Stimulated activated CD8-positive, alpha-beta memory T cell treated with anti-CD3 and anti-CD28 coated beads, Interleukin-4, amount 100 ng/mL, for 24 hours (primary cell): Measurements from ENCODE around the gene TNNI3K.

Source experiments
- DNase-seq: peaks from one replicate; pipeline ENCODE4 v3.0.0-alpha.2; 2020; ENCODE audit warnings: low read depth

Gene TNNI3K

GRCh38 chr1:74434321-74434720 is 199.1 kb downstream of the TNNI3K start:
- no peak for DNase-seq

GRCh38 chr1:74436078-74436477 is 200.9 kb downstream of the TNNI3K start:
- no peak for DNase-seq

- no peak for DNase-seq
These were observed 201.8 kb downstream of the TNNI3K start for GRCh38 chr1:74437035-74437434.

- DNase-seq, result no peak
These were observed 216.8 kb downstream of the TNNI3K start for GRCh38 chr1:74452035-74452434.

- DNase-seq, result no peak
These were observed 218.1 kb downstream of the TNNI3K start for GRCh38 chr1:74453277-74453676.

- no peak for DNase-seq
These were observed 220.2 kb downstream of the TNNI3K start for GRCh38 chr1:74455390-74455789.

GRCh38 chr1:74457253-74457652 is 222.1 kb downstream of the TNNI3K start:
- DNase-seq, result no peak

GRCh38 chr1:74463333-74463988 is 228.3 kb downstream of the TNNI3K start:
- DNase-seq, result no peak

- DNase-seq, result no peak
These were observed 228.8 kb downstream of the TNNI3K start for GRCh38 chr1:74464037-74464436.

GRCh38 chr1:74465193-74465681 is 230.1 kb downstream of the TNNI3K start:
- DNase-seq, result no peak

GRCh38 chr1:74467786-74468377 is 232.7 kb downstream of the TNNI3K start:
- no peak for DNase-seq

GRCh38 chr1:74468982-74469603 is 233.9 kb downstream of the TNNI3K start:
- DNase-seq, result no peak

GRCh38 chr1:74470251-74470650 is 235.1 kb downstream of the TNNI3K start:
- DNase-seq, result no peak

- no peak for DNase-seq
These were observed 235.7 kb downstream of the TNNI3K start for GRCh38 chr1:74470936-74471335.

GRCh38 chr1:74471470-74471869 is 236.3 kb downstream of the TNNI3K start:
- DNase-seq, result no peak

- DNase-seq, result no peak
These were observed 239.4 kb downstream of the TNNI3K start for GRCh38 chr1:74474585-74474984.

GRCh38 chr1:74478979-74479378 is 243.8 kb downstream of the TNNI3K start:
- DNase-seq, result no peak

GRCh38 chr1:74480068-74480467 is 244.9 kb downstream of the TNNI3K start:
- no peak for DNase-seq

GRCh38 chr1:74481607-74482006 is 246.4 kb downstream of the TNNI3K start:
- no peak for DNase-seq

GRCh38 chr1:74485622-74486021 is 250.4 kb downstream of the TNNI3K start:
- DNase-seq, result no peak

GRCh38 chr1:74486036-74486435 is 250.8 kb downstream of the TNNI3K start:
- DNase-seq, result no peak

- no peak for DNase-seq
These were observed 261.5 kb downstream of the TNNI3K start for GRCh38 chr1:74496669-74497068.

- DNase-seq, result no peak
These were observed 263.7 kb downstream of the TNNI3K start for GRCh38 chr1:74498901-74499300.
